Breast epithelium (tissue), 4 donors: ENCODE data around the gene CDH4. TPM values are rescaled to one million over a fixed set of nuclear protein-coding genes. Genes with fewer than 3 reads are reported as not detected.
A peak's percentile ranks its signal among the peaks of the same experiment; 100 is the strongest.

ENCODE experiments used
- DNase-seq, 2 donors: peaks; one replicate each; pipeline ENCODE4 v3.0.0-alpha.2; 2019; ENCODE audit warnings: low spot score in 2 of 2
- H3K27ac ChIP-seq, 2 donors: fragments of 200-600 bp; sonication (generic) in 1 of 2; one replicate each; pipeline ENCODE4 v1.5.1; 2016 to 2019; ENCODE audit warnings: mild to moderate bottlenecking in 1 of 2
- H3K27me3 ChIP-seq, 2 donors: fragments of 200-600 bp; sonication (generic) in 1 of 2; one replicate each; pipeline versions ENCODE4 v1.5.1 to v1.6.0; 2017 to 2019; ENCODE audit warnings: control low read depth in 1 of 2, mild to moderate bottlenecking in 1 of 2
- H3K36me3 ChIP-seq: fragments of 200-600 bp; one replicate; pipeline ENCODE4 v1.5.1; 2019
- H3K4me1 ChIP-seq, 2 donors: fragments of 200-600 bp; sonication (generic); one replicate each; pipeline ENCODE4 v1.5.1; 2016 to 2019; ENCODE audit warnings: control low read depth in 1 of 2
- H3K4me3 ChIP-seq, 3 donors: fragments of 200-600 bp; sonication (generic); 1 replicate in 2 of 3; 2 replicates in 1 of 3; pipeline ENCODE4 v1.5.1; 2016 to 2019; ENCODE audit warnings: mild to moderate bottlenecking in 3 of 3, moderate library complexity in 2 of 3
- H3K9me3 ChIP-seq, 2 donors: fragments of 200-600 bp; sonication (generic) in 1 of 2; one replicate each; pipeline ENCODE4 v1.5.1; 2016 to 2019; ENCODE audit warnings: control low read depth in 1 of 2
- POLR2A ChIP-seq: fragments of 450-650 bp; IDR thresholded peaks from one replicate; pipeline ENCODE4 v1.6.1; 2016; ENCODE audit warnings: antibody characterized with exemption, mild to moderate bottlenecking, moderate library complexity
- POLR2AphosphoS5 ChIP-seq, 3 donors: sonication (generic); formaldehyde crosslinking; IDR thresholded peaks; one replicate each; pipeline ENCODE4 v1.6.1; 2017; ENCODE audit warnings: antibody characterized with exemption in 3 of 3
- intact Hi-C: fragments of 100-400 bp; cut with DNase I; formaldehyde crosslinking; loops from one replicate; pipeline ENCODE4 v1.15.1; 2023; ENCODE audit warnings: low total_unique reads
- total RNA-seq, 3 donors: library from RNA; depleted of rRNA; stranded (reverse); fragments of >200 nt; gene quantifications; one replicate each; pipeline ENCODE4 v1.1.0, GENCODE V29; 2016
- TF ChIP-seq, protein P1 (sequence below), 3 donors: fragments of 450-650 bp; IDR thresholded peaks; one replicate each; pipeline ENCODE4 v1.5.1; 2016 to 2017; ENCODE audit warnings: antibody characterized with exemption in 3 of 3, mild to moderate bottlenecking in 3 of 3, moderate library complexity in 3 of 3

The CDH4 gene
- total RNA-seq, 3 donors from 2014 or later, result under 0.01 TPM; not detected in 2

DNA sequence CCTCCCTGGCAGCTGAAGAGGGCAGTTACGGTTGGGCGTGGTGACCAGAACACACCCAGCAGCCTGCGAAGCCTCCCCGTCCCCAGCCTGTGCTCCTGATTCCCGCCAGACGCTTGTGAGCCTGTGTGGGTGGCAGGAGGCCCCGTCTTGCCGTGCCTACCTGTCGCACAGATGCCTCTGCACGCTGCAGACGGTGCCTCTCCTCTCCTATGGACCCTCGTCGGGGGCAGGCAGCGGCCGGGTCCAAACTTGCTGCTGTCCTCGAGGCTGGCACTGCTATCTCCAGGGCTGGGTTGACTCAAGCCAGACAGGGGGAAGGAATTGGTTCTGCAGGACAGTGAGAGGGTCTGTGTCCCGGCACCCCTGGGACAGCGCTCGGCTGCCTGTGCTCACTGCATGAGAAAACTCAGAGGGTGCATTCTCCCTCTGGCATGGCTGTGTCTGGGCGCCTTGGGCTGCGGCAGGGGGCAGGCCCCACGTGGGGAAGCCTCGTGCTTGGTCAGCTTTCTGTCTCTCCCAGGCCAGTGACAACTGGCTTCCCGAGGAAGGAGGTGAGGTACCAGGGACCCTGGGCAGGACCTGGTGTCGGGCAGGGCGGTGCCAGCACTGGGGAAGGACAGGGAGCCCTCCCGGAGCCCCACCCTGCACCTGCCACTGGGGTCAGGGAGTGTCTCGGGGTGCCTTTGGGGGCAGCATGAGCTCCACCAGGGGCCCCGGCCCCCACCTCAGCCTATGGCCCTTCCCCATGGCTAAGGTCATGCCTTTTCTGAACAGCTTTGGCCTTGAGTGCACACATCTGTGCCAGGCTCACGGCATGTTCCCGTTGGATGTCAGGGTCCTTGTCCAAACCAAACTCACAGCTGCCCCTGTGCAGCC lies 686.1 kb downstream of the CDH4 start:
- H3K27me3 ChIP-seq, result no peaks in the 10 kb centered on the region
- TF ChIP-seq, protein P1, sequence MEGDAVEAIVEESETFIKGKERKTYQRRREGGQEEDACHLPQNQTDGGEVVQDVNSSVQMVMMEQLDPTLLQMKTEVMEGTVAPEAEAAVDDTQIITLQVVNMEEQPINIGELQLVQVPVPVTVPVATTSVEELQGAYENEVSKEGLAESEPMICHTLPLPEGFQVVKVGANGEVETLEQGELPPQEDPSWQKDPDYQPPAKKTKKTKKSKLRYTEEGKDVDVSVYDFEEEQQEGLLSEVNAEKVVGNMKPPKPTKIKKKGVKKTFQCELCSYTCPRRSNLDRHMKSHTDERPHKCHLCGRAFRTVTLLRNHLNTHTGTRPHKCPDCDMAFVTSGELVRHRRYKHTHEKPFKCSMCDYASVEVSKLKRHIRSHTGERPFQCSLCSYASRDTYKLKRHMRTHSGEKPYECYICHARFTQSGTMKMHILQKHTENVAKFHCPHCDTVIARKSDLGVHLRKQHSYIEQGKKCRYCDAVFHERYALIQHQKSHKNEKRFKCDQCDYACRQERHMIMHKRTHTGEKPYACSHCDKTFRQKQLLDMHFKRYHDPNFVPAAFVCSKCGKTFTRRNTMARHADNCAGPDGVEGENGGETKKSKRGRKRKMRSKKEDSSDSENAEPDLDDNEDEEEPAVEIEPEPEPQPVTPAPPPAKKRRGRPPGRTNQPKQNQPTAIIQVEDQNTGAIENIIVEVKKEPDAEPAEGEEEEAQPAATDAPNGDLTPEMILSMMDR (IDR thresholded peaks at IDR 0.05), result no peak
- TF ChIP-seq POLR2A (no peak), POLR2AphosphoS5 (IDR thresholded peaks at IDR 0.05) (no peak)
- no peaks in the 10 kb centered on the region for H3K9me3 ChIP-seq
- no peak overlapping the region for H3K4me3 ChIP-seq
- intact Hi-C loops, result no loop called here
- no peaks in the 10 kb centered on the region for H3K36me3 ChIP-seq
- no peaks in the 10 kb centered on the region for H3K4me1 ChIP-seq
- no peak overlapping the region for H3K27ac ChIP-seq
- peak in 1 of 2 donors; percentile 46 for DNase-seq

DNA sequence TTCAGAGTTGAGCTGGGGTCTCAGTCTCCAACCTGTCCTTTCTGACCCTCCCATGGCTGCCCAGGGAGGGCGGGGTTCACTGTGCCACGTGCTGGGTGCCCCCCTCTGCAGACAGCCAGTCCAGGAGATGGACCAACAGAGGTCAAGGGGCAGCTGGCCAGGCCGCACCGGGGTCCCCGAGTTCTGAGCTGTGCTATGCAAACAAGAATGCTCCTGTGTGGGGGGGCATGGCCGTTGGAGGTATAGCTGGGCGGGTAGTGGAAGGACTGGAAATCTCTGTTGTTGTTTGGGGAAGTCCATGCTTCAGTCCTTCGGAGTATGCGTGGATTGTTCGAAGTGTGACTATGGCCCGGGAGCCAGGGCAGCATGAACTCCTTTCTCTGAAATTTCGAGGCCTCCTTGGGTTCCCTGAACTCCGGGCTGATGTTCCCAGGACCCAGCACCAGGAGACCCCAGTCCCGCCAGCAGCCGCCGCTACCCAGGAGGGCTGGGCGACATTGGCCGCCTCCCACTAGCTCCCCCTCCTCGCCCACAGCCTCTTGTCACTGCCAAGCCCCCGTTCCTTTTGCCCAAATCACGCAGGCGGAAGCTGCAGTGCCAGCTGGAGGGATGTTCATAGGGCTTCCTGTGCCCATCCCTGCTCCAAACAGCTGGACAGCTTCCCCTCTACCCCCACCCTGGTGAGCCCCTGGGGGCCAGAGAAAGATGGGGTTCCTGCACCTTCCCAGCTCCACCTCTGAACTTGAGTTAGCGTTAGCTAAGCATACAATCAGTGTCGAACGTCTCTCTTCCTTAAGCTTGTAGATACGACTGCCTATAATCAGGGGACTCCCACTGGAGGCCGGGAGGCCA lies 687.0 kb downstream of the CDH4 start:
- Histone ChIP-seq H3K27ac (no peak overlapping the region), H3K27me3 (no peaks in the 10 kb centered on the region), H3K36me3 (no peaks in the 10 kb centered on the region), H3K9me3 (no peaks in the 10 kb centered on the region), H3K4me3 (no peak overlapping the region), H3K4me1 (no peaks in the 10 kb centered on the region)
- DNase-seq, result peak in 1 of 2 donors; percentile 48
- intact Hi-C loops, result no loop called here
- TF ChIP-seq, protein P1 (IDR thresholded peaks at IDR 0.05), result no peak
- TF ChIP-seq POLR2AphosphoS5 (IDR thresholded peaks at IDR 0.05), result no peak
- TF ChIP-seq POLR2A, result no peak

DNA sequence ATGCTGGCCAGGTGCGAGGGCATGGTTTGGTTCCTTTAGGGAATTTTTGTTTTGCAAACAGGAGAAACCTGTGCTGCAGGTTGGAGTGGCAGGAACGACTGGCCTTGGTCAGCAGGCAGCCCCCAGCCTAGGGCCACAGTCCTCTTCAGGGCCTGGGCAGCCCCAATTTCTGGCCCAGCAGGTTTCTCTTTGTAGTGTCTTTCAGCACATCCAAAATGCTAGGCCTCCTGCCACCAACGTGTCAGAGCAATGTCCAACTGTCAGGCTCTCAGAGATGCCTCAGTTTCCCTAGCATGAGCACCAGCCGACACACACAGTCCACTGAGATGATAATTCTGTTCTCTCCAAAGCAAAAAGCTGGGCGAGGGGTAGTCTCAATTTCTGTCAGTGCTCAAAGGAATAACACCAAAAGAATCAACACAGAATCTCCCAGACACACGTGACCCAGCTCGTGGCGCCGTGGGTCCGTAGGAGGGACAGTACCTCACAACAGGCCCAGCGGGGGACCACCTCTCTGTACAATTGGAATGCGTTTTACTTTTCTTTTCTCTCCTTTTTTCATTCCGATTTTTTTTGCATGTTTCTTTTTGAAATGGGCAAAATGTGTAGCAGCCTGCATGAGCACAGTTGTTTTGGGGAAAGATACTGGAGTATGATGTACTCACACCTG lies 687.8 kb downstream of the CDH4 start:
- no peaks in the 10 kb centered on the region for H3K36me3 ChIP-seq
- H3K27ac ChIP-seq, result no peak overlapping the region
- H3K9me3 ChIP-seq, result no peaks in the 10 kb centered on the region
- H3K27me3 ChIP-seq, result no peaks in the 10 kb centered on the region
- H3K4me1 ChIP-seq, result no peaks in the 10 kb centered on the region
- no peak overlapping the region for H3K4me3 ChIP-seq
- peak in 1 of 2 donors; percentile 22 for DNase-seq
- TF ChIP-seq POLR2A, result no peak
- no peak for TF ChIP-seq POLR2AphosphoS5 (IDR thresholded peaks at IDR 0.05)
- TF ChIP-seq, protein P1 (IDR thresholded peaks at IDR 0.05), result no peak
- intact Hi-C loops, result no loop called here

DNA sequence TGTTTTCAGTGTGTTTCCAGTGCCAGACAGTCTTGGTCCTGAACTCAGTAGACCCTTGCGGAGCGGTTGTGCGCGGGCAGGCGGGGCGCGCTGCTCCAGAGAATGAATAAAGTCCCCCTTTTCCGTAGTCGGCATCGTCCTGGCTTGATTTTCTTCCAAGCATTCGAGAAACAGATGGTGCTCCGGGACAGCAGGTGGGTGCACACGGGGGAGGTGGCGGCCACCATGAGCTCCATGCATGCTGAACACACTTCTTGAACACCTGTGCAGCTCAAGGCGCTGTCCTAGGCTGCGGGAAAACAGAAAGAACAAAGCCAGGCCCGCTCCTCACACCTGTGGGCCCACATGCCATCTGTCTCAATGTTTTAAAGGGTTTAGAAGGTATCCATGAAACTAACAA lies 688.4 kb downstream of the CDH4 start:
- DNase-seq, result peak in 1 of 2 donors; percentile 39
- intact Hi-C loops, result no loop called here
- no peaks in the 10 kb centered on the region for H3K4me1 ChIP-seq
- no peaks in the 10 kb centered on the region for H3K27me3 ChIP-seq
- no peak overlapping the region for H3K4me3 ChIP-seq
- H3K27ac ChIP-seq, result no peak overlapping the region
- H3K9me3 ChIP-seq, result no peaks in the 10 kb centered on the region
- TF ChIP-seq, protein P1 (IDR thresholded peaks at IDR 0.05), result no peak
- TF ChIP-seq POLR2AphosphoS5 (IDR thresholded peaks at IDR 0.05), result no peak
- no peak for TF ChIP-seq POLR2A
- no peaks in the 10 kb centered on the region for H3K36me3 ChIP-seq
